Heart right ventricle (tissue), 16 donors: ENCODE results near the gene SIX3. TPM values are rescaled to one million over a fixed set of nuclear protein-coding genes. Genes with fewer than 3 reads are reported as not detected.
A peak's percentile ranks its signal among the peaks of the same experiment; 100 is the strongest.

ENCODE experiments used
- ATAC-seq, 8 donors: fragments of 200-7000 bp; cut with Tn5 transposase; one replicate each; pipeline ENCODE4 v1.9.1; 2020; ENCODE audit warnings: mild to moderate bottlenecking in 8 of 8, moderate library complexity in 8 of 8, moderate number of reproducible peaks in 1 of 8
- DNase-seq, 2 donors: peaks; one replicate each; pipeline ENCODE4 v3.0.0-alpha.2; 2020
- H3K27ac ChIP-seq, 10 donors: fragments of 200-600 bp; sonication (generic) in 2 of 10; one replicate each; pipeline versions ENCODE4 v1.5.0 to v1.8.0; 2020 to 2022; ENCODE audit warnings: mild to moderate bottlenecking in 3 of 10
- H3K27me3 ChIP-seq, 7 donors: fragments of 200-600 bp; one replicate each; pipeline ENCODE4 v1.8.0; 2021 to 2022; ENCODE audit warnings: mild to moderate bottlenecking in 2 of 7
- H3K36me3 ChIP-seq, 9 donors: fragments of 200-600 bp; sonication (generic) in 1 of 9; one replicate each; pipeline versions ENCODE4 v1.5.0 to v1.8.0; 2020 to 2022; ENCODE audit warnings: mild to moderate bottlenecking in 2 of 9
- H3K4me1 ChIP-seq, 9 donors: fragments of 200-600 bp; sonication (generic) in 1 of 9; one replicate each; pipeline versions ENCODE4 v1.5.0 to v1.8.0; 2020 to 2022; ENCODE audit warnings: mild to moderate bottlenecking in 4 of 9
- H3K4me3 ChIP-seq, 10 donors: fragments of 200-600 bp; sonication (generic) in 2 of 10; one replicate each; pipeline versions ENCODE4 v1.5.0 to v1.8.0; 2020 to 2022; ENCODE audit warnings: mild to moderate bottlenecking in 7 of 10, moderate library complexity in 2 of 10
- H3K9me3 ChIP-seq, 11 donors: fragments of 200-600 bp in 10 of 11; sonication (generic) in 2 of 11; one replicate each; pipeline versions ENCODE4 v1.5.0 to v1.8.0; 2013 to 2022; ENCODE audit warnings: mild to moderate bottlenecking in 2 of 11, control low read depth in 1 of 11, moderate library complexity in 1 of 11
- WGBS, 2 donors: extraction: QIAGEN DNeasy Blood & Tissue Kit; methylation state at CpG; one replicate each; pipeline ENCODE4 v1.1.7; 2013; ENCODE audit warnings: inconsistent platforms in 1 of 2; 5-methylcytosine and 5-hydroxymethylcytosine counted together
- intact Hi-C, 10 donors: fragments of 100-400 bp; cut with DNase I; formaldehyde crosslinking; loops; one replicate each; pipeline versions ENCODE4 v1.11.1 to v1.14.2; 2022
- polyA plus RNA-seq, 2 donors: library from polyadenylated mRNA; stranded (reverse); fragments of 200-250 nt; gene quantifications; one replicate each; pipeline ENCODE4 v1.2.3, GENCODE V29; 2013
- total RNA-seq, 10 donors: library from RNA; stranded (reverse); fragmentation: NEBNext Ultra II Directional in 3 of 10; extraction: Animal tissue kit (Norgen Biotek cat#: 25700) in 3 of 10; gene quantifications; one replicate each; pipeline versions ENCODE4 v1.2.1 to v1.2.4, GENCODE V29; 2021 to 2023
- TF ChIP-seq, protein P1 (sequence below), 9 donors: fragments of 200-600 bp; sonication (generic) in 2 of 9; IDR thresholded peaks; one replicate each; pipeline versions ENCODE4 v1.5.0 to v1.8.0; 2021 to 2022; ENCODE audit warnings: antibody characterized with exemption in 9 of 9, mild to moderate bottlenecking in 5 of 9, moderate library complexity in 1 of 9
- donor health status: Arrhythmogenic right ventricular cardiomyopathy.
- donor health status: ischemic (EF 13 %, LVEDD 7.1; RV severe dilation, severe dysfunction).
- donor health status: healthy with polysubstance abuse.
- donor health status: DM: no; HTN: yes; CAD: no.
- donor health status: DM: no; HTN: no; CAD: no.
- donor health status: ischemic (EF 25% LVEDD 6.9; RV normal size, moderate dysfunction).
- donor health status: ischemic (EF 25% LVEDD 5.7; RV mildly dilated, moderate dysfunction).
- donor health status: healthy.
- donor health status: DM: yes; HTN: yes; CAD: no.
- donor health status: Ischemic cardiomyopathy.
- donor health status: ischemic (EF 35%, LVEDD 5.7; RV mildly dilated, moderate dysfunction).
- donor health status: nonischemic (EF 11% LVEDD 7.7; RV severe dilation, severe dysfunction).
- donor health status: DM: yes; HTN: yes; CAD: no.
- donor health status: PGD.
- donor health status: ischemic (EF 29% LVEDD 5.4; RV normal size, mild dysfunction).
- donor health status: nonischemic (EF 23%, LVEDD 6.1; RV moderate dilation, normal function).

SIX3 gene
- total and polyA plus RNA-seq, 12 donors: not detected

- WGBS, 2 donors: 1 to 4% methylated on average over 66 to 69 of the region's 69 CpGs
- TF ChIP-seq, protein P1, sequence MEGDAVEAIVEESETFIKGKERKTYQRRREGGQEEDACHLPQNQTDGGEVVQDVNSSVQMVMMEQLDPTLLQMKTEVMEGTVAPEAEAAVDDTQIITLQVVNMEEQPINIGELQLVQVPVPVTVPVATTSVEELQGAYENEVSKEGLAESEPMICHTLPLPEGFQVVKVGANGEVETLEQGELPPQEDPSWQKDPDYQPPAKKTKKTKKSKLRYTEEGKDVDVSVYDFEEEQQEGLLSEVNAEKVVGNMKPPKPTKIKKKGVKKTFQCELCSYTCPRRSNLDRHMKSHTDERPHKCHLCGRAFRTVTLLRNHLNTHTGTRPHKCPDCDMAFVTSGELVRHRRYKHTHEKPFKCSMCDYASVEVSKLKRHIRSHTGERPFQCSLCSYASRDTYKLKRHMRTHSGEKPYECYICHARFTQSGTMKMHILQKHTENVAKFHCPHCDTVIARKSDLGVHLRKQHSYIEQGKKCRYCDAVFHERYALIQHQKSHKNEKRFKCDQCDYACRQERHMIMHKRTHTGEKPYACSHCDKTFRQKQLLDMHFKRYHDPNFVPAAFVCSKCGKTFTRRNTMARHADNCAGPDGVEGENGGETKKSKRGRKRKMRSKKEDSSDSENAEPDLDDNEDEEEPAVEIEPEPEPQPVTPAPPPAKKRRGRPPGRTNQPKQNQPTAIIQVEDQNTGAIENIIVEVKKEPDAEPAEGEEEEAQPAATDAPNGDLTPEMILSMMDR (IDR thresholded peaks at IDR 0.05): no peak
- intact Hi-C loops: loop anchor here in 1 of 10 donors (10.0 kb wide), 1 partner anchor 378 kb away; no protein-coding TSS in a partner anchor
- peaks cover 69 to 100% (median 99%) of the 10 kb centered on the region in 7 donors for H3K27me3 ChIP-seq
- H3K9me3 ChIP-seq: no peaks in the 10 kb centered on the region
- H3K36me3 ChIP-seq: no peaks in the 10 kb centered on the region
- no peak overlapping the region for H3K27ac ChIP-seq
- H3K4me3 ChIP-seq: peak overlapping the region in 8 of 10 donors; percentile 19 to 48 (median 27)
- H3K4me1 ChIP-seq: peaks cover 3 to 60% (median 47%) of the 10 kb centered on the region in 9 donors
- DNase-seq (no peak), ATAC-seq (no peak)
These were observed 965 bp downstream of the SIX3 start for GRCh38 chr2:44942304-44943030.

DNA sequence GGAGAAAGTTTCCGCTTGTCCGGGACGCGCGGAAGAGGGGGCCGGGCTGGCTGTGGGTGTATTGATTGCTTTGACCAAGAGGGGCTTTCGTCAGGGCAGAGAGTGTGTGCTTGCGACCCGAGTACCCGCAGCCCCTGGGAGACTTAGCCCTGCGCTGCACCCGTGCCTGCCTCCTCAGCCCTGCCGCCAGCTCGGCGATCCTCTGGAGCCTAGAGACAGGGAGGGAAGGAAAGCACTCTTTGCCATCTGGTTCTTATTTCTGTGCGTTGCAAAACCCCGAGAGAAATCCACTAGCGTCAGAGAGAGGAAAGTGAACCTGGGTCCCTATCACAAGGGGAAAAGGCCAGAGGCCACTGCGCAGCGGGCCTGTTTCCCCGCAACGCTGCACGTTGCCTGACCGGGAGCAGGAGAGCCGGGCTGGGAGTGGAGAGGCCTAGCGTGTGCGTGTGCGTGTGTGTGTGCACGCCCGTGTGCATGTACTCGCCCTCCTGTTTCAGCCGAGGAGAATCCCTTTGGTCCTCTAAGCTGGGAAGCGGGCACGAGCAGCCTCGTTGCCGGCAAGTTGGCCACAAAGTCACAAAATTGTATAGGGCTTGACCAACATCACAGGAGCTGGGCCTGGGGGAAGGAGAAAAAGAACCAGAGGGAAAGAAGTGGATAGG lies 1.7 kb downstream of the SIX3 start:
- no peak for ATAC-seq
- H3K4me1 ChIP-seq: peaks cover 3 to 53% (median 40%) of the 10 kb centered on the region in 9 donors
- intact Hi-C loops: loop anchor here in 1 of 10 donors (10.0 kb wide), 1 partner anchor 378 kb away; no protein-coding TSS in a partner anchor
- TF ChIP-seq, protein P1 (IDR thresholded peaks at IDR 0.05): no peak
- no peak overlapping the region for H3K27ac ChIP-seq
- no peaks in the 10 kb centered on the region for H3K36me3 ChIP-seq
- H3K9me3 ChIP-seq: no peaks in the 10 kb centered on the region
- peak overlapping the region in 7 of 10 donors; percentile 20 to 48 (median 28) for H3K4me3 ChIP-seq
- DNase-seq: no peak
- H3K27me3 ChIP-seq: peaks cover 63 to 100% (median 99%) of the 10 kb centered on the region in 7 donors
- 23 to 31% methylated on average over 34 to 36 of the region's 36 CpGs for WGBS, 2 donors

DNA sequence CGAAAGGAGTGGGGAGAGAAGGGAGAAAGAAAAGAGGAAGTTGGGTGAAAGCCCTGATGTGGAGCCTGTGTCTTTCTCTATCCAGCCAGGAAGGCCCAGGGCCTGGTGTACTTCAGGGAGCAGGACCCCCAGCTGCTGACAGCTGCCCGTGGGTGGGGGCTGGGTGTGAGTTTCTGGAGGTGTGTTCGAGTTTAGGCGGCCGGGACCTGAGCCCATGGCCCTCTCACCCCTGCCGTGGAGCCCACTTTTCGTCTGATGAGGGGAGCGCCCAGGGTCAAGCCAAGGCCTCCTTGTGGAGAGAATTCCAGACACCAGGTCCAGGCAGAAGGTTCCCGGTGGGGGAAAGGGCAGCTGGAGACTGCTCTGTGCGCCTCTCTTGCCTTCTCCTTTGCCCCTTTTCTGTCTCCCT lies 2.2 kb downstream of the SIX3 start:
- Histone ChIP-seq H3K36me3 (no peaks in the 10 kb centered on the region), H3K27ac (no peak overlapping the region), H3K9me3 (no peaks in the 10 kb centered on the region), H3K4me3 (no peak overlapping the region), H3K27me3 (peaks cover 58 to 100% (median 99%) of the 10 kb centered on the region in 7 donors), H3K4me1 (peaks cover 0 to 48% (median 35%) of the 10 kb centered on the region in 9 donors)
- WGBS, 2 donors: 34 to 36% methylated on average over 9 to 10 of the region's 10 CpGs
- TF ChIP-seq, protein P1 (IDR thresholded peaks at IDR 0.05): no peak
- intact Hi-C loops: loop anchor here in 1 of 10 donors (10.0 kb wide), 1 partner anchor 379 kb away; no protein-coding TSS in a partner anchor
- ATAC-seq (peak in 1 of 8 donors; percentile 12), DNase-seq (no peak)
